GM18858 (cell line): ENCODE data around the gene EGFR.
A peak's percentile ranks its signal among the peaks of the same experiment; 100 is the strongest.

Experiments used
- ATAC-seq: cut with Tn5 transposase; IDR thresholded peaks from one replicate; pipeline ENCODE4 v1.9.1; 2021; ENCODE audit not compliant: unreplicated experiment

EGFR gene

GRCh38 chr7:55121249-55121648 lies 102.4 kb downstream of the EGFR start:
- ATAC-seq: no peak

GRCh38 chr7:55122263-55122662 lies 103.4 kb downstream of the EGFR start:
- ATAC-seq: no peak

DNA sequence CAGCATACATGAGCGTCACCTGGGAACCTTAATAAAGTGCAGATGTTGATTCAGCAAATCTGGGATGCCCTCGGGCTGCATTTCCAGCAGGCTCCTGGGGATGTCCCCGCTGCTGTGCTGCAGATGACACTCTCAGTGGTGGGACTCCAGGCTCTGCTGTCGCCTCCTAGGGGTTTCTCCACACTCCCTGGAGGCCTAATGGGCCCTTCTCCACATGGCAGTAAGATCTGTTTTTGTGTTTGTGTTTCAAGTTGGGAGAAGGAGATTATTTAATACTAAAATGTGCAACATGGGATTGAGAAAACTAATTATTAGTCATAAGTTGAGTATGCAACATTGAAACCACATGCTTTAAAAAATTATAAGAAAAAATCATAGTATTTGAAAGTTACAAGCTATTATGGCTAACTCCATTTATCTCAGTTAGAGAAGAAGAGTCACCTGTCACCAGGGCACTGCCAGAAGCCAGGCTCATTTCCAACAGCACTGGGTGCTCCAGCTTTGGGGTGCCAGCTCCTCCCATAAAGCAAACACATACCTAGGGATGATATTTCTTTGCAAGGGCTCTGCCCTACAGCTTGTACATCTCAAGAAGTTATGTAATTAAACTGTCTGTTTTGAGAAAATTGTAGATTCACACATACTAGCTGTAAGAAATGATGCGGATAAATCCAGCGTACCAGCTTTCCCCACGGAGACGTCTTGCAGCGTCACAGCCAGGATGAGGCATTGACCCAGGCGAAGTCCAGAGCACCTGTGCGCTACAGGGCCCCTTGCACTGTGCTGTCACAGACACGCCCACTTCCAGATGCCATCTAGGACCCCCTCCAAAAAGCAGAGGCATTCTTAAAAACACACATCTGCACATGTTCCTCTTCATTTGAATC lies 106.4 kb downstream of the EGFR start:
- ATAC-seq: no peak

- ATAC-seq: no peak
Measured at GRCh38 chr7:55127135-55127551, 108.3 kb downstream of the EGFR start.

DNA sequence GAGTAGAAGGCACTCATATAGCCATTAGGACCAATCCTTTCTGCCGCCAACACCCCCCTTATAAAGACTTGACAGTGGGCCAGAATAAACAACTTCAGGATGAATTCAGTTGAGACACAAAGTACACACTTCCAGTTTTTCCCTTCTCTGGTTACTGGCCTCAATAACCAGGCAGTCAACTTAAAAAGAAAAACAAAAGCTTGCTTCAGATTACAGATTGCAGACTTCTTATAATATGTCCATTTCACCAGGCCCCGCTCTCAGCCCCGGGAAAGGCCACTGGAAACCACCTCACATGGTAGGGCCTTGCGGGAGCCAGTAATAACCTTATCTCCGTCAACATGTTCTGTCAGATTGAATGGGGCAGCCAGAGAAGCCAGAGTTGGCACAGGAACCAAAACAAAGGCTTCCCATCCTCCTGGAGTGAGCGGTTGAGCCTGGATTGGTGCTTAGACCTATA lies 108.8 kb downstream of the EGFR start:
- ATAC-seq: no peak

- ATAC-seq: no peak
Measured at GRCh38 chr7:55128693-55129394, 110.0 kb downstream of the EGFR start.

DNA sequence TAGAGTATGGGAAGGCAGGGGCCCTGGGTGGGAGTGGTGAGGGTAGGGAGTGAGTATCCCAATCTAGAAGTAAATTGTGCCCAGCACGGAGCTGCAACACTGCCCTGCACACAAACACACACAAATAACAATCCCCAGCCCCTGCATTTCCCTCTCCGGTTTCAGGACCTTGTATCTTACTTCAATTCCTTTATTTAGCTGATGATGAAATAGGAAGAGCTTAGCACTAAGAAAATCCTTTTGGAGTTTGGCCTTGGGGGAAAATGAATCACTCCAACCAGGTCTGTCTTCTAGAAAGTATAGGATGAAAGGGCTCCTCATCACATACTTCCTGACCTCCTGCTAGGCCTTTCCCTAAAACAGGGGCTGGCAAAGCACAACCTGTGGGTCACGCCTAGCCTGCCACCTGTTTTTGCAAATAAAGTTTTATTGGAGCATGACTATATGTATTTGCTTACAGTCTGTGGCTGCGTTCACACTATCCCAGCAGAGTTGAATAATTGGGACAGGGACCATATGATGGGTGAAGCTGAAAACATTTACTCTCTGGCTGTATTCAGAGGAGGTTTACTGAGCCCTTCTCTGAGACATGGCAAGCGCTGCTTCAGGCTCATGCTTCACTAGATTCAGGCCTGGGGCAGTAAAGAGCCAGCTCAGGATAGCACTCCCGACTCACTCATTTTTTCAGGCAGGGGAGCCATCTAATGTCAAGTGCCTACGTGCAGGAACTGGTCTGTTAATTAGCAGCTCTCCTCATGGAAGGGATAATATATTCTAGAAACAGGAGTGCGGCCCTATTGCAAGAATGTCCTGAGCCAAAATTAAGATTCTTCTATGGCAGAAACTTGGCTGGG lies 111.0 kb downstream of the EGFR start:
- no peak for ATAC-seq

DNA sequence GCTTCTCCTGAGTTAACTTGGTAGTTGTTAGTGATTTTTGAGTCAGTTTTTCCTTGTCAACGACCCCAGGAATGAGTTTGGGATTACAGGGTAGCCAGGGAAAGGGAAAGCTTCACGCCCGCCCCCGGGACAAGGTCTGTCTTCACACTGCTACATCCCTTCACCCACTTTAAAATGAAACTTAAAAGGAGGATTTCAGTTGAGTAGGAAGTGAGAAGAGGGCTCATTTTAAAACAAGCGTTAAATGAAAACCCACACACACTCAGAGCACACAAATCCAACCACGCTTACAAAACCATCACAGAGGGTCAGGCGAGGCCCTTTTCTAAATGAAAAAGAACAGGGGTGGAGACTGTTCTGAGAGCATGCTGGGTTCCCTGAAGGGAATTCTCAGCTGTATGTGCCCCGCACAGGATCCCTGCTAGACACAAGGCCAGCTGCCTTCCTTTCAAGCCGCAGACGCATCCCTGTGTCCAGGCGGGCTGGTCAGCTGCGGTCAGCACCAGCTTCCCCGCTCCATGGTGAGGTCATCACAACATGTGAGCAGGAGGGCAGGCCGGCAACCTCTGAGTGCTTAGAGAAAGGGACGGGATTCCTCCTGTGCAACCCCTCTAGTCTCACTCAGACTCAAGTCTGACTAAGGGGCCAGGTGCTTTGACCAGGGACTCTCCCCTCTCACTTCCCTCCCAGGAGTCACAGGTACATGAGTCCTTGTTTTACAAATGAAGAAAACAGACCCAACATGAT lies 111.8 kb downstream of the EGFR start:
- peak; percentile 53 for ATAC-seq

- no peak for ATAC-seq
Measured at GRCh38 chr7:55131142-55131929, 112.5 kb downstream of the EGFR start.

- no peak for ATAC-seq
Measured at GRCh38 chr7:55132550-55132889, 113.7 kb downstream of the EGFR start.

GRCh38 chr7:55132890-55133551 lies 114.2 kb downstream of the EGFR start:
- no peak for ATAC-seq

- no peak for ATAC-seq
Measured at GRCh38 chr7:55133630-55134358, 115.0 kb downstream of the EGFR start.

DNA sequence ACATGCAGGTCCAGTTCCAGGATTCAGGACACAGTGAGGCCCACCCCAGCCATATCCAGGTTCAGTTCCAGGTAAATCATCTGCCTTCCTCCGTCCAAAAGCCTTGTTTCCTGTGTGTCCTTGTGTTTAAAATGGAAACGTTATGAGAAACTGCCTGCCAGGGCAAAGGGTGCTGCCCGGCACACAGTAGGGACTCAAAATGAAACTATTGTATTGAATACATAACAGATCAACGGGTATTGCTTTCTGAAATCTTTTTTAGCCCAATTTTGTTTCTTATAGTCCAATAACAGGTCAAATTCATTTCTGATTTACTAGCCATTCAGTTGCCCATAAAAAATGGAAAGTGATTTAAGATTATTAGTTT lies 115.5 kb downstream of the EGFR start:
- ATAC-seq: no peak

DNA sequence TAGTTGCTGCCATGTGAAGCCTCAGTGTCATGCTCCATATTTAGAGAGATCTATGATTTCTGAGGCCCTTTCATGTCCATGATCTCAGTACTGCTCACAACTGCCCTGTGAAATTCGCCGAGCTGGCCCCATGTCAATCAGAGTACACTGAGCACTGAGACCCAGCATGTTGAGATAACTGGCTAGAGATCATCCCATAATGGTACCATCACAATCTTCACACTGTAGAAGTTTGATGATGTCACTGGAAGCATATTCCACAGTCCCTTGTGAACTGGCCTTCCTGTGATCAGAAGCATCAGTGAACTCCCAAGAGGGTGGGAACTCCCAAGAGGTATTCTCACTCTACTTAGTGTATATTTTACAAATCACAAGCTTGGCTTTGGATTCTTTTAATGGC lies 116.0 kb downstream of the EGFR start:
- ATAC-seq: no peak

GRCh38 chr7:55135462-55135861 lies 116.6 kb downstream of the EGFR start:
- ATAC-seq: no peak

DNA sequence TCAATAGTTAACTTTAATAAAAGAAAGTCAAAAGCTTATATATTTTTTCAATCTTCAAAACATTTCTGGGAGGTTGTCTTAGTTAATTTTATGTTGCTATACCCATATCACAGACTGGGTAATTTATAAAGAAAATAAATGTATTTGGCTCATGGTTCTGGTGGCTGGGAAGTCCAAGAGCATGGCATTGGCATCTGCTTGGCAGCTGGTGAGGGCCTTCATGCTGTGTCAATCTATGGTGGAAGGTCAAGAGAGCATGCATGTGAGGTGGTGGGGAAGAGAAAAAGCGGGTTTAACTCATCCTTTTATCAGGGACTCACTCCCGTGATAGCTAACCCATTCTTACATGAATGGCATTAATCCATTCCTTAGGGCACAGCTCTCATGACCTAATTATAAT lies 119.8 kb downstream of the EGFR start:
- ATAC-seq: no peak

DNA sequence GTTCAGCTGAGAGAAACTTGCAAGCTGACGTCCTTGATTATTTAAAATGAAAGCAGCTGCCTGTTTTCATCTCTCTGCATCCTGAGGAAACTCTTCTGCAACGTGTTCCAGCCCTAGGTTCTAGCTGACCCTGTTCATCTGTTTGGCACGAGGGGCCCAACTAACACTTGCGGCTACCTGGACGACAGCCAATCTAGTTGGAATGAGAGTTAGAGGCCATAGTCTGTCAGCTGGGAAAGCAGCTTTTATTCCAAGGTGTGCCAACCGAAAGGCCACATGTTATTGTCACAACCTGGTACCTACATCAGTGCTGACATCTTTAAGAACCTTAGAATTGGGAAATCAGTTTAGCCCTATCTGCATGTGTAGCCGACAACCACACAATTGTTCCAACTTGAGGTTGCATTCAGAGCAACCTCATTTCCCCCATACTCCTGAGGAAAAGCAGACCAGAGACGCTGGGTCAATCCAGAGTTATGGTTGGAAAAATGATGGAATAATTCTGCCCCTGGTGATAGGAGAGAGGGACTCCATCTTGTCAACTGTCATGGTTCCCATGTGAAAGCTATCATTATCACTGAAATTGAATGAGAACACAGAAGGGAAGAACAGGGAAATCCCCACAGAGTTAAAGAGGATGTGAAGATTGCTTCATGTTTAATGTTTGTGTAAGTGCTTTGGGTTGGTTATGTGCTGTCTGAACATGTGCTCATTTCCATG lies 121.6 kb downstream of the EGFR start:
- ATAC-seq: peak; percentile 99

GRCh38 chr7:55140941-55141278 lies 122.1 kb downstream of the EGFR start:
- peak; percentile 27 for ATAC-seq
